GM19468 (cell line): ENCODE measurements around the gene IL21R.

Experiments
- ATAC-seq: cut with Tn5 transposase; IDR thresholded peaks from one replicate; pipeline ENCODE4 v1.9.1; 2021; ENCODE audit warnings: mild to moderate bottlenecking, moderate library complexity, moderate number of reproducible peaks; ENCODE audit not compliant: unreplicated experiment; ENCODE audit errors: extremely low read depth

The IL21R gene

GRCh38 chr16:27474921-27475320 lies 72.9 kb downstream of the IL21R start:
- no peak for ATAC-seq

- no peak for ATAC-seq
Measured at GRCh38 chr16:27475561-27475960, 73.6 kb downstream of the IL21R start.

- ATAC-seq = no peak
Measured at GRCh38 chr16:27476240-27476639, 74.3 kb downstream of the IL21R start.

DNA sequence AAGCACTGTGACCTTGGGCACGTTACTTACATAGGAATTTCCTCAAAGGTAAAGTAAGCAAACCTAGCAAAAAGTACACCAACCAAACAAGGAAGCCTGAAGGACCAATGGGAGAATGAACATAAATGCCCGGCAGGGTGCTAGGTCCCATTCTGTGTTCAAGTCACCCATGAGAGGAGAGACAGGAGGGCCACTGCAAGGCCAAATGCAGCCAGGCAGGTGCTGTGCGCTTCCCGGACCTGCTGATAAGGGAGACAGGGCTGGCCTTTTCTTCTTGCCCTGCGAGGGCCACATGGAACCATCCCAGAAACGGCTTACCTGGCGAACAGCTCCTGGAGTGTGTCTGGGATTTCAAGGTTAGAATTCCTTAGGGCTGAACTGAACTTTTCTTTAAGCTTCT lies 78.8 kb downstream of the IL21R start:
- ATAC-seq = no peak

- ATAC-seq = no peak
Measured at GRCh38 chr16:27481282-27481934, 79.4 kb downstream of the IL21R start.

DNA sequence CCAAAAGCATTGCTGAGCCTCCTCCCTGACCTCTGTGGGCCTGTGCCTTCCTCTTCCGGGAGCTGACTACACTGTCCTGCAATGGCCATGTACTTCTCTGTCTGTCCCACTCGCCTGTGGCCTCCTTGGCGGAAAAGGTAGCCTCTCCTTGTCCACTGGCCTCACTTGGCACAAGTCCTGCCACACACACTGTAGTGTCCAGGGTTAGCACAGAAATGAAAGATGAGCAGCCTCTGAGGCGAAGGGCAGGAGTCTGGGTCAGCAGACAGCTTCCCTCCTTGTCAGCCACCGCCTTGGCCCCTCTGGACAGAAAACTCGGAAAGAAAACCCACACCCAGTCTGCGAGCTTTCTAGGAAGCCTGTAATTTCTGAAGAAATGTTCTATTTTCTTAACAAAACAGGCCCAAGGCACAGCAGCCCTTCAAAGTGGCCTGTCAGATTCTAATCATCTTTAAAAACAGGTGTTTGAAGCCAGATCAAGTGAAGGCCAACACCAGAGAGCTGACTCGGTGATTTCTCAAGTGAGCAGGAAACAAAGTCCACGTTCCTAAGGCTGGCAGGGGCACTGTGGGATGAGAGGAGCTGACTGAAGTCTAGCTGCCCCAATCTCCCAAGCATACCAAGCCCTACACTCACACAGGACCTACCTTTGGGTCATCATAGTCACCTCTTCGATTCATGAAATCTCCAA lies 80.6 kb downstream of the IL21R start:
- no peak for ATAC-seq

GRCh38 chr16:27483088-27483437 lies 81.1 kb downstream of the IL21R start:
- no peak for ATAC-seq

DNA sequence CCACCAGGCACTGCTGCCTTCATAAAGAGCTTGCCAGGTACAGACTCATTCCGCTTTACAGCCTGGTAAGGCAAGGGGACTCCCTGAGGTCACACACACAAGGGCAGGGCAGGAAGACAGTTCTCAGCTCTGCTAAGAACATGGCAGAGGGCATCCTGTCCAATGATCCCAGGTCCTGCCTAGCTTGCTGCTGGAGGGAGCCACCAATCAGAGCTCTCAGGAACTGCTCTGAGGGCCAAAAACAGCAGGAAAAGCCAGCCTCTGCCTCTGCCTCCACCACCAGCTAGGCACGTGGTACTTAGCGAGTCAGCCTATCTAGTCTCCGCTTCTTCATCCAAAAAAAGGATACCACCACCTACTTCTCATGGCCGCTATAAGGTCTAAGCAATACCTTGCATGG lies 81.7 kb downstream of the IL21R start:
- no peak for ATAC-seq

- no peak for ATAC-seq
Measured at GRCh38 chr16:27485126-27485525, 83.2 kb downstream of the IL21R start.

GRCh38 chr16:27485811-27486210 lies 83.8 kb downstream of the IL21R start:
- no peak for ATAC-seq

- ATAC-seq = no peak
Measured at GRCh38 chr16:27486344-27486743, 84.4 kb downstream of the IL21R start.

GRCh38 chr16:27486760-27487159 lies 84.8 kb downstream of the IL21R start:
- no peak for ATAC-seq

DNA sequence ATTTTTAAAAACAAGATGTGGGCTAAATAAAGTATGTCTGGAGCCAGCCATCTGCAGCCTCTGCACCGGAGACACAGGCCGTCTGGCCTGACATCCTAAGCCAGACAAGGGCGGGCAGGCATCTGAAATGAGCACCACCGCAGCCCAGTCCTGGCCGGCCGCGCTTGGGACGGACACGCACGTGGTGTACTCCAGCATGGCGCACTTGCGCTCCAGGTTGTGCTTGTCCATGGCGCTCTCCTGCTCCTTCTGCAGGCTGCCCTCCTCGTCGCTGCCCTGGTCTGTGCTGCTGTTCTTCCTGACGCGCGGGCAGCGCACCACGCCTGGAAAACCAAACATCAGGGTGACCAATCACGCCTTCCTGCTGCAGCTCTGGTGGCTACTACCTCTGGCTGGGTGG lies 87.4 kb downstream of the IL21R start:
- no peak for ATAC-seq

DNA sequence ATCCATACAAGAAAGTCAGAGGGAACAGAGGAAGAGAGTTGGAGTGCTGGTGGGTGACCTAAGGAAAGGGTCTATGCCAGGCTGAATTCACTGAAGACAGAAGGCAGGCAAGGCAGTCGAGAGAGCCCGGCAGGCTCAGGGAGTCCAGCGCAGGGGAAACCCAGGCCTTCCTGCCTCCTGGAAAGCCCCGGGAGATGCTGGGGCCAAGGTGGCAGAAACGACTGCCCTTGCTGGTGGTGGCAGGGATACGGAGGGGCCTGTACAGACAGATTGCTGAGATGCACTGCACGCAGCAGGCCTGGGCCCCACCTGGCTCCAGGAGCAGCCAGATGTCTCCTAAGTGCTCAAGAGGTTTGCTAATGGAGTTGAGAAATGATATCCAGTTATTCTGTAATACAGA lies 87.9 kb downstream of the IL21R start:
- no peak for ATAC-seq

GRCh38 chr16:27491894-27492587 lies 90.1 kb downstream of the IL21R start:
- ATAC-seq = no peak

- ATAC-seq = no peak
Measured at GRCh38 chr16:27492588-27492979, 90.6 kb downstream of the IL21R start.

GRCh38 chr16:27495191-27495590 lies 93.2 kb downstream of the IL21R start:
- no peak for ATAC-seq

- no peak for ATAC-seq
Measured at GRCh38 chr16:27498031-27498825, 96.3 kb downstream of the IL21R start.

- no peak for ATAC-seq
Measured at GRCh38 chr16:27498916-27499658, 97.1 kb downstream of the IL21R start.

GRCh38 chr16:27499659-27500055 lies 97.7 kb downstream of the IL21R start:
- no peak for ATAC-seq
